SK-N-SH (cell line): ENCODE measurements around the gene BRICD5. TPM values are rescaled to one million over a fixed set of nuclear protein-coding genes. Genes with fewer than 3 reads are reported as not detected.

Experiments
- CTCF ChIA-PET: fragments of 300-600, 350-600 bp; formaldehyde crosslinking; extraction: SDS; loops from one replicate; lab custom pipeline; 2021; lab: Yijun Ruan, JAX
- POLR2A ChIA-PET: fragments of 350-600 bp; sonication (Branson Sonifier 250); formaldehyde crosslinking; extraction: SDS; loops from one replicate; lab custom pipeline; 2020; ENCODE audit warnings: antibody characterized with exemption, inconsistent platforms; lab: Yijun Ruan, JAX
- DNase-seq: peaks from one replicate; pipeline ENCODE4 v3.0.0; 2012
- H2AFZ ChIP-seq: fragments of 200-600 bp; sonication (generic); 2 replicates; pipeline ENCODE4 v1.8.1; 2016; ENCODE audit warnings: antibody characterized with exemption, mild to moderate bottlenecking, low read depth
- H3F3A ChIP-seq: fragments of 200-600 bp; sonication (generic); replicated peaks from 2 replicates; pipeline ENCODE3; 2016; ENCODE audit warnings: antibody characterized with exemption, mild to moderate bottlenecking; ENCODE audit not compliant: insufficient read depth
- H3K27ac ChIP-seq, 2 experiments: fragments of 200-500 bp in 1 of 2; fragments of 200-600 bp in 1 of 2; sonication (Bioruptor generic) in 1 of 2; sonication (generic), shearing (Covaris generic) in 1 of 2; 2 replicates each; pipeline versions ENCODE4 v1.5.1 to v1.6.1; 2014 to 2016; ENCODE audit warnings: low read depth in 2 of 2, inconsistent platforms in 1 of 2, low read length in 1 of 2, mild to moderate bottlenecking in 1 of 2, mixed read lengths in 1 of 2
- H3K27me3 ChIP-seq: fragments of 200-600 bp; sonication (generic), shearing (Covaris generic); 2 replicates; pipeline ENCODE4 v1.6.1; 2016; ENCODE audit warnings: mixed run types; ENCODE audit not compliant: insufficient read depth
- H3K36me3 ChIP-seq, 2 experiments: fragments of 200-500 bp in 1 of 2; fragments of 200-600 bp in 1 of 2; sonication (Bioruptor generic) in 1 of 2; sonication (generic) in 1 of 2; replicated peaks in 1 of 2; 2 replicates each; pipeline versions ENCODE3 to v1.5.1; 2014 to 2016; ENCODE audit warnings: low read length in 1 of 2, mild to moderate bottlenecking in 1 of 2; ENCODE audit not compliant: insufficient read depth in 2 of 2, control insufficient read depth in 1 of 2
- H3K4me1 ChIP-seq, 2 experiments: fragments of 200-500 bp in 1 of 2; fragments of 200-600 bp in 1 of 2; sonication (Bioruptor generic) in 1 of 2; sonication (generic), shearing (Covaris generic) in 1 of 2; 2 replicates each; pipeline versions ENCODE4 v1.5.1 to v1.6.1; 2014 to 2016; ENCODE audit warnings: low read depth in 1 of 2, low read length in 1 of 2, mixed run types in 1 of 2; ENCODE audit not compliant: insufficient read depth in 2 of 2, control insufficient read depth in 1 of 2
- H3K4me2 ChIP-seq: fragments of 200-600 bp; sonication (generic), shearing (Covaris generic); 2 replicates; pipeline ENCODE4 v1.6.1; 2017; ENCODE audit warnings: mixed run types
- H3K4me3 ChIP-seq, 2 experiments: fragments of 200-500 bp in 1 of 2; fragments of 200-600 bp in 1 of 2; sonication (Bioruptor generic) in 1 of 2; sonication (generic), shearing (Covaris generic) in 1 of 2; 2 replicates each; pipeline versions ENCODE4 v1.5.1 to v1.8.1; 2014 to 2016; ENCODE audit warnings: low read depth in 2 of 2, inconsistent platforms in 1 of 2, low read length in 1 of 2, mild to moderate bottlenecking in 1 of 2, mixed read lengths in 1 of 2, moderate library complexity in 1 of 2
- H3K79me2 ChIP-seq: fragments of 200-600 bp; sonication (generic); 2 replicates; pipeline ENCODE4 v1.8.1; 2017; ENCODE audit warnings: mild to moderate bottlenecking; ENCODE audit not compliant: insufficient read depth
- H3K9ac ChIP-seq: fragments of 200-600 bp; sonication (generic); 2 replicates; pipeline ENCODE4 v1.6.1; 2017; ENCODE audit warnings: mixed run types
- H3K9me2 ChIP-seq: fragments of 200-600 bp; sonication (generic); 2 replicates; pipeline ENCODE4 v1.6.1; 2017; ENCODE audit warnings: mixed run types
- H3K9me3 ChIP-seq: fragments of 200-600 bp; sonication (generic); 2 replicates; pipeline ENCODE4 v1.6.1; 2017; ENCODE audit warnings: mixed run types, mild to moderate bottlenecking, moderate library complexity
- H4K20me1 ChIP-seq: fragments of 200-600 bp; sonication (generic); 2 replicates; pipeline ENCODE4 v1.6.1; 2017; ENCODE audit warnings: mild to moderate bottlenecking, mixed run types; ENCODE audit not compliant: insufficient read depth
- CHD2 ChIP-seq: fragments of 150-350 bp; IDR thresholded peaks from 2 replicates; pipeline ENCODE4 v1.6.1; 2018; ENCODE audit warnings: low read length; ENCODE audit not compliant: partially characterized antibody
- CTCF ChIP-seq: fragments of 200-600 bp; sonication (generic); IDR thresholded peaks from 2 replicates; pipeline ENCODE4 v1.6.1; 2017; ENCODE audit warnings: antibody characterized with exemption, mild to moderate bottlenecking, moderate library complexity
- EP300 ChIP-seq, 2 experiments: IDR thresholded peaks; 2 replicates each; pipeline versions ENCODE4 v1.4.0 to v1.6.1; 2012; ENCODE audit warnings: borderline replicate concordance in 1 of 2, low read depth in 1 of 2, low read length in 1 of 2
- EZH2phosphoT487 ChIP-seq: fragments of 200-600 bp; sonication (generic); IDR thresholded peaks from 2 replicates; pipeline ENCODE4 v1.6.1; 2017; ENCODE audit warnings: low read depth, mixed run types, mild to moderate bottlenecking, antibody characterized with exemption, moderate library complexity, borderline replicate concordance
- GABPA ChIP-seq: IDR thresholded peaks from 2 replicates; pipeline ENCODE4 v1.4.0; 2012; ENCODE audit warnings: low read depth, mild to moderate bottlenecking
- MEF2A ChIP-seq: IDR thresholded peaks from 2 replicates; pipeline ENCODE4 v1.4.0; 2012; ENCODE audit warnings: low read depth, borderline replicate concordance
- RCOR1 ChIP-seq: fragments of 150-350 bp; IDR thresholded peaks from 2 replicates; pipeline ENCODE4 v1.6.1; 2017; ENCODE audit warnings: antibody characterized with exemption, low read length
- RFX5 ChIP-seq: IDR thresholded peaks from 2 replicates; pipeline ENCODE4 v1.6.1; 2012; ENCODE audit warnings: mild to moderate bottlenecking, improper control_type of control experiment, low read length
- SMC3 ChIP-seq: IDR thresholded peaks from 2 replicates; pipeline ENCODE4 v1.6.1; 2012; ENCODE audit warnings: low read depth, low read length, improper control_type of control experiment
- TAF1 ChIP-seq: IDR thresholded peaks from 2 replicates; pipeline ENCODE4 v1.6.1; 2012; ENCODE audit warnings: low read depth, mild to moderate bottlenecking, low read length, moderate library complexity, borderline replicate concordance
- TCF12 ChIP-seq: IDR thresholded peaks from 2 replicates; pipeline ENCODE4 v1.4.0; 2012
- TEAD4 ChIP-seq: IDR thresholded peaks from 2 replicates; pipeline ENCODE4 v1.4.0; 2012; ENCODE audit warnings: mild to moderate bottlenecking, borderline replicate concordance; ENCODE audit not compliant: insufficient read depth
- USF2 ChIP-seq: fragments of 150-350 bp; IDR thresholded peaks from 2 replicates; pipeline ENCODE4 v1.6.1; 2017; ENCODE audit warnings: antibody characterized with exemption, low read length, low read depth, borderline replicate concordance
- YY1 ChIP-seq: IDR thresholded peaks from 2 replicates; pipeline ENCODE4 v1.4.0; 2012; ENCODE audit warnings: low read depth, mild to moderate bottlenecking
- ZBTB33 ChIP-seq: IDR thresholded peaks from 2 replicates; pipeline ENCODE4 v1.4.0; 2012; ENCODE audit warnings: low read depth, borderline replicate concordance
- whole genome bisulfite sequencing: methylation state at CpG from one replicate; pipeline ENCODE4 v1.1.6; 2017; ENCODE audit warnings: low lambda C conversion rate; 5-methylcytosine and 5-hydroxymethylcytosine counted together
- polyA plus RNA-seq, 3 experiments: library from polyadenylated mRNA; depleted of rRNA; stranded (reverse); fragments of >200 nt; gene quantifications; 2 replicates each; pipeline ENCODE4 v1.2.3, GENCODE V29; 2012

Gene BRICD5
- polyA plus RNA-seq, 1 of the 3 experiments (the other 2 are of a cell fraction) = 2.3 TPM

- POLR2A ChIA-PET = no interaction called here
- Histone ChIP-seq H3K9me2 (no peaks in the 10 kb centered on the region), H3F3A (peaks cover 4% of the 10 kb centered on the region), H3K27me3 (no peaks in the 10 kb centered on the region), H3K79me2 (peaks cover 32% of the 10 kb centered on the region), H2AFZ (no peak overlapping the region), H3K4me1 (peaks cover 0 to 2% of the 10 kb centered on the region in 2 experiments; a peak in 1 of 4 replicates), H3K27ac (no peak overlapping the region), H3K4me2 (no peak overlapping the region), H3K4me3 (no peak overlapping the region), H3K9ac (no peak overlapping the region), H3K9me3 (no peaks in the 10 kb centered on the region), H3K36me3 (peaks cover 19 to 31% of the 10 kb centered on the region in 2 experiments), H4K20me1 (no peaks in the 10 kb centered on the region)
- DNase-seq = peak; percentile 25
- CTCF ChIA-PET = interaction anchor here (1.7 kb wide), 1 partner anchor 51 kb away, joined by 6 read pairs; no protein-coding TSS in a partner anchor
- 95% methylated on average over 24 of the region's 30 CpGs for WGBS
- TF ChIP-seq EP300 (IDR thresholded peaks at IDR 0.05; ENCODE audit: borderline replicate concordance in 1 of 2, low read depth in 1 of 2, low read length in 1 of 2) (no peak), TEAD4 (no peak), USF2 (no peak), GABPA (no peak), RCOR1 (no peak), RFX5 (no peak), SMC3 (no peak), CHD2 (no peak), MEF2A (no peak), YY1 (no peak), CTCF (no peak), TAF1 (no peak), ZBTB33 (no peak), EZH2phosphoT487 (no peak), TCF12 (no peak)
These were observed 34.5 kb upstream of the BRICD5 start for GRCh38 chr16:2244926-2245795.
